Measurements from ENCODE around the gene ENO2. TPM values are rescaled to one million over a fixed set of nuclear protein-coding genes. Genes with fewer than 3 reads are reported as not detected.

The ENO2 gene
- total and polyA plus RNA-seq, 3 donors from 2014 or later: 8.8 to 14.3 (median 8.9) TPM

DNA sequence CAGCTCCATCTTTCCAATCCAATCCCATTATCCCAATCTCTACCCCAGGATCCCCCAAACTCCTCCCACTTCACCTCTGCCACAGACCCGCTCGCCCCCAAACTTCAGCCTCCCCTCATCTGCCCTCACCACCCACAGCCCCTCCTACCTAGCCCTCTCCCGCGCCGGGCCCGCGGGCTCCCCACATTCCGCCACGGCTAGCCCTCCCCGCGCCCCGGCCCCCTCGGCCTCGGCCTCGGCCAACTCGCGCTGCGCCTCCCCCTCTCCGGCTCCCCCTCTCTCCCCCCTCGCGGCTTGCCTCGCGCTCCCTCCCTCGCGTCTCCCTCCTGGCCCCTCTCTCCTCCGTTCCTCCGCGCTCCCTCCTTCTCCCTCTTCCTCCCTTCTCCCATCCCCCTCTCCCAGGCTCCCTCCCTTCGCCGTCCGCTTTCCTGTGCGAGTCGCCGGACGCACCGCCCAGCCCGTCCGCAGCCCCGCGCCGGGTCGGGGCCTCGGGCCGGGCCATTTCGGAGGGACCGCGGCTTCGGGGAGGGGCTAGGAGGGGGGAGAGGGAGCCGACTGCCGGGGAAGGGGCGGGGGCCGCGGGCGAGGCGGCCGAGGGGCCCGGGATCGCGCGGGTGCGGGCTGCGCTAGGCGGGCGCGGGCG is 13.1 kb downstream of the ENO2 start, which contains the start of gene ATN1:
TSS of gene ATN1 (plus strand) at position 581 of the 643 bp plus-strand sequence. CDS start 6,043 bp downstream, outside the sequence.
- peak; percentile 89 for DNase-seq

GRCh38 chr12:6928022-6928702 is 13.8 kb downstream of the ENO2 start:
- Histone ChIP-seq H3K9me3 (no peaks in the 10 kb centered on the region), H3K36me3 (ENCODE audit: low read depth, missing control alignments) (no peaks in the 10 kb centered on the region), H3K4me3 (peak overlapping the region; percentile 70 to 87), H3K4me1 (peaks cover 45% of the 10 kb centered on the region), H3K27ac (peak overlapping the region; percentile 86 to 98), H3K27me3 (no peaks in the 10 kb centered on the region)
- no peak for DNase-seq
- intact Hi-C loops (cut with DNase I; ENCODE audit: low total_unique reads): no loop called here
- TF ChIP-seq, protein P1, sequence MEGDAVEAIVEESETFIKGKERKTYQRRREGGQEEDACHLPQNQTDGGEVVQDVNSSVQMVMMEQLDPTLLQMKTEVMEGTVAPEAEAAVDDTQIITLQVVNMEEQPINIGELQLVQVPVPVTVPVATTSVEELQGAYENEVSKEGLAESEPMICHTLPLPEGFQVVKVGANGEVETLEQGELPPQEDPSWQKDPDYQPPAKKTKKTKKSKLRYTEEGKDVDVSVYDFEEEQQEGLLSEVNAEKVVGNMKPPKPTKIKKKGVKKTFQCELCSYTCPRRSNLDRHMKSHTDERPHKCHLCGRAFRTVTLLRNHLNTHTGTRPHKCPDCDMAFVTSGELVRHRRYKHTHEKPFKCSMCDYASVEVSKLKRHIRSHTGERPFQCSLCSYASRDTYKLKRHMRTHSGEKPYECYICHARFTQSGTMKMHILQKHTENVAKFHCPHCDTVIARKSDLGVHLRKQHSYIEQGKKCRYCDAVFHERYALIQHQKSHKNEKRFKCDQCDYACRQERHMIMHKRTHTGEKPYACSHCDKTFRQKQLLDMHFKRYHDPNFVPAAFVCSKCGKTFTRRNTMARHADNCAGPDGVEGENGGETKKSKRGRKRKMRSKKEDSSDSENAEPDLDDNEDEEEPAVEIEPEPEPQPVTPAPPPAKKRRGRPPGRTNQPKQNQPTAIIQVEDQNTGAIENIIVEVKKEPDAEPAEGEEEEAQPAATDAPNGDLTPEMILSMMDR (IDR thresholded peaks at IDR 0.05): no peak
- no peak for TF ChIP-seq POLR2A (IDR thresholded peaks at IDR 0.05)
- 1% methylated on average over 23 to 56 of the region's 79 CpGs for WGBS, 2 donors

More for the DNA sequence above, 13.1 kb downstream of the ENO2 start, which contains the start of gene ATN1:
- no peaks in the 10 kb centered on the region for H3K27me3 ChIP-seq
- H3K9me3 ChIP-seq: no peaks in the 10 kb centered on the region
- intact Hi-C loops (cut with DNase I; ENCODE audit: low total_unique reads): no loop called here
- 1% methylated on average over 28 to 58 of the region's 66 CpGs for WGBS, 2 donors
- H3K4me1 ChIP-seq: peaks cover 45% of the 10 kb centered on the region
- TF ChIP-seq POLR2A (IDR thresholded peaks at IDR 0.05): no peak
- TF ChIP-seq, protein P1 (IDR thresholded peaks at IDR 0.05): no peak
- H3K4me3 ChIP-seq: peak within 1 kb of the TSS; percentile 70 to 87
- no peaks in the 10 kb centered on the region for H3K36me3 ChIP-seq (ENCODE audit: low read depth, missing control alignments)
- peak within 1 kb of the TSS; percentile 90 to 98 for H3K27ac ChIP-seq

GRCh38 chr12:6928703-6929407 is 14.5 kb downstream of the ENO2 start:
- Histone ChIP-seq H3K36me3 (ENCODE audit: low read depth, missing control alignments) (no peaks in the 10 kb centered on the region), H3K4me1 (peaks cover 47% of the 10 kb centered on the region), H3K9me3 (no peaks in the 10 kb centered on the region), H3K4me3 (peak overlapping the region; percentile 70 to 87), H3K27me3 (no peaks in the 10 kb centered on the region), H3K27ac (peak overlapping the region; percentile 86 to 98)
- TF ChIP-seq, protein P1 (IDR thresholded peaks at IDR 0.05): no peak
- TF ChIP-seq POLR2A (IDR thresholded peaks at IDR 0.05): no peak
- no peak for DNase-seq
- 2 to 3% methylated on average over 19 of the region's 19 CpGs for WGBS, 2 donors
- intact Hi-C loops (cut with DNase I; ENCODE audit: low total_unique reads): no loop called here

- Histone ChIP-seq H3K9me3 (no peaks in the 10 kb centered on the region), H3K27ac (peak overlapping the region; percentile 86 to 98), H3K4me3 (peak overlapping the region; percentile 70 to 87), H3K4me1 (peaks cover 41% of the 10 kb centered on the region), H3K36me3 (ENCODE audit: low read depth, missing control alignments) (no peaks in the 10 kb centered on the region), H3K27me3 (no peaks in the 10 kb centered on the region)
- DNase-seq: no peak
- no peak for TF ChIP-seq POLR2A (IDR thresholded peaks at IDR 0.05)
- TF ChIP-seq, protein P1 (IDR thresholded peaks at IDR 0.05): no peak
- intact Hi-C loops (cut with DNase I; ENCODE audit: low total_unique reads): no loop called here
- WGBS, 2 donors: 25 to 30% methylated on average over 6 to 7 of the region's 7 CpGs
These were observed 15.4 kb downstream of the ENO2 start for GRCh38 chr12:6929466-6930452.
